ENCODE data around the gene SLC24A3. TPM values are rescaled to one million over a fixed set of nuclear protein-coding genes. Genes with fewer than 3 reads are reported as not detected.

SLC24A3 gene
- total and polyA plus RNA-seq, 7 donors: 0.92 to 20.8 (median 13.5) TPM

GRCh38 chr20:19619904-19620430, 407.5 kb downstream of the SLC24A3 start:
- H3K27me3 ChIP-seq: no peaks in the 10 kb centered on the region
- H3K4me1 ChIP-seq: no peaks in the 10 kb centered on the region
- no peak for DNase-seq
- H3K9me3 ChIP-seq: no peaks in the 10 kb centered on the region
- WGBS, 2 donors: 58 to 66% methylated on average over 2 of the region's 2 CpGs
- intact Hi-C loops (cut with DNase I): no loop called here
- H3K27ac ChIP-seq: no peak overlapping the region
- H3K4me3 ChIP-seq: no peak overlapping the region
- TF ChIP-seq EP300 (IDR thresholded peaks at IDR 0.05) (no peak), POLR2A (IDR thresholded peaks at IDR 0.05) (no peak), CTCF (IDR thresholded peaks at IDR 0.05) (no peak)
- no peaks in the 10 kb centered on the region for H3K36me3 ChIP-seq

GRCh38 chr20:19620446-19620845, 408.0 kb downstream of the SLC24A3 start:
- Histone ChIP-seq H3K27ac (no peak overlapping the region), H3K27me3 (no peaks in the 10 kb centered on the region), H3K9me3 (no peaks in the 10 kb centered on the region), H3K4me1 (no peaks in the 10 kb centered on the region), H3K36me3 (no peaks in the 10 kb centered on the region), H3K4me3 (no peak overlapping the region)
- intact Hi-C loops (cut with DNase I): no loop called here
- TF ChIP-seq EP300 (IDR thresholded peaks at IDR 0.05): no peak
- no peak for TF ChIP-seq CTCF (IDR thresholded peaks at IDR 0.05)
- no peak for TF ChIP-seq POLR2AphosphoS5 (IDR thresholded peaks at IDR 0.05)
- no peak for TF ChIP-seq POLR2A (IDR thresholded peaks at IDR 0.05)
- 23 to 46% methylated on average over 2 of the region's 2 CpGs for WGBS, 2 donors
- DNase-seq: no peak

- H3K27me3 ChIP-seq: no peaks in the 10 kb centered on the region
- H3K4me3 ChIP-seq: no peak overlapping the region
- H3K27ac ChIP-seq: no peak overlapping the region
- no peak for DNase-seq
- H3K4me1 ChIP-seq: no peaks in the 10 kb centered on the region
- 85 to 89% methylated on average over 1 of the region's 1 CpG for WGBS, 2 donors
- intact Hi-C loops (cut with DNase I): no loop called here
- H3K9me3 ChIP-seq: no peaks in the 10 kb centered on the region
- no peaks in the 10 kb centered on the region for H3K36me3 ChIP-seq
- no peak for TF ChIP-seq CTCF (IDR thresholded peaks at IDR 0.05)
- TF ChIP-seq EP300 (IDR thresholded peaks at IDR 0.05): no peak
- no peak for TF ChIP-seq POLR2AphosphoS5 (IDR thresholded peaks at IDR 0.05)
- no peak for TF ChIP-seq POLR2A (IDR thresholded peaks at IDR 0.05)
Observed at GRCh38 chr20:19621072-19621471, 408.6 kb downstream of the SLC24A3 start.

GRCh38 chr20:19624221-19624965, 412.0 kb downstream of the SLC24A3 start:
- H3K4me3 ChIP-seq: no peak overlapping the region
- DNase-seq: no peak
- no peaks in the 10 kb centered on the region for H3K27me3 ChIP-seq
- no peaks in the 10 kb centered on the region for H3K9me3 ChIP-seq
- TF ChIP-seq EP300 (IDR thresholded peaks at IDR 0.05) (no peak), POLR2AphosphoS5 (IDR thresholded peaks at IDR 0.05) (no peak), CTCF (IDR thresholded peaks at IDR 0.05) (no peak), POLR2A (IDR thresholded peaks at IDR 0.05) (no peak)
- no peaks in the 10 kb centered on the region for H3K4me1 ChIP-seq
- no peaks in the 10 kb centered on the region for H3K36me3 ChIP-seq
- intact Hi-C loops (cut with DNase I): no loop called here
- WGBS, 2 donors: 94% methylated on average over 3 of the region's 3 CpGs
- no peak overlapping the region for H3K27ac ChIP-seq

Data from sigmoid colon (tissue), 7 donors.